ENCODE measurements around the gene DDA1.

DDA1 gene

GRCh38 chr19:17336872-17337674 lies 27.7 kb downstream of the DDA1 start, which contains the start of gene GTPBP3:
Gene GTPBP3, plus strand, starts transcription at chr19:17337553. Its CDS starts 59 bp downstream, at chr19:17337612.
- peaks cover 12% of the 10 kb centered on the region for H3K4me1 ChIP-seq (ENCODE audit: control insufficient read depth, low read depth, low read length)
- H3K27me3 ChIP-seq (ENCODE audit: control insufficient read depth, insufficient read depth, low read length): no peaks in the 10 kb centered on the region
- H3K9ac ChIP-seq (ENCODE audit: low read length): peak within 1 kb of the TSS; percentile 71
- peak within 1 kb of the TSS; percentile 55 for H3K27ac ChIP-seq (ENCODE audit: low read length)
- H3K4me3 ChIP-seq (ENCODE audit: low read length): peak within 1 kb of the TSS; percentile 85
- H3K36me3 ChIP-seq (ENCODE audit: control insufficient read depth, low read depth, low read length): peaks cover 6% of the 10 kb centered on the region
- no peaks in the 10 kb centered on the region for H3K9me3 ChIP-seq (ENCODE audit: control insufficient read depth, low read depth, low read length)

GRCh38 chr19:17337675-17338432 lies 28.5 kb downstream of the DDA1 start:
- Histone ChIP-seq H3K27me3 (ENCODE audit: control insufficient read depth, insufficient read depth, low read length) (no peaks in the 10 kb centered on the region), H3K36me3 (ENCODE audit: control insufficient read depth, low read depth, low read length) (peaks cover 6% of the 10 kb centered on the region), H3K9ac (ENCODE audit: low read length) (peak overlapping the region; percentile 71), H3K27ac (ENCODE audit: low read length) (peak overlapping the region; percentile 55), H3K4me3 (ENCODE audit: low read length) (peak overlapping the region; percentile 85), H3K4me1 (ENCODE audit: control insufficient read depth, low read depth, low read length) (peaks cover 12% of the 10 kb centered on the region), H3K9me3 (ENCODE audit: control insufficient read depth, low read depth, low read length) (no peaks in the 10 kb centered on the region)

- peaks cover 6% of the 10 kb centered on the region for H3K36me3 ChIP-seq (ENCODE audit: control insufficient read depth, low read depth, low read length)
- H3K27me3 ChIP-seq (ENCODE audit: control insufficient read depth, insufficient read depth, low read length): no peaks in the 10 kb centered on the region
- H3K4me1 ChIP-seq (ENCODE audit: control insufficient read depth, low read depth, low read length): peaks cover 12% of the 10 kb centered on the region
- H3K4me3 ChIP-seq (ENCODE audit: low read length): peak overlapping the region; percentile 85
- peak overlapping the region; percentile 71 for H3K9ac ChIP-seq (ENCODE audit: low read length)
- no peak overlapping the region for H3K27ac ChIP-seq (ENCODE audit: low read length)
- H3K9me3 ChIP-seq (ENCODE audit: control insufficient read depth, low read depth, low read length): no peaks in the 10 kb centered on the region
Observed at GRCh38 chr19:17338433-17339078, 29.2 kb downstream of the DDA1 start.

- Histone ChIP-seq H3K27ac (ENCODE audit: low read length) (no peak overlapping the region), H3K9me3 (ENCODE audit: control insufficient read depth, low read depth, low read length) (no peaks in the 10 kb centered on the region), H3K4me1 (ENCODE audit: control insufficient read depth, low read depth, low read length) (peaks cover 9% of the 10 kb centered on the region), H3K27me3 (ENCODE audit: control insufficient read depth, insufficient read depth, low read length) (no peaks in the 10 kb centered on the region), H3K4me3 (ENCODE audit: low read length) (no peak overlapping the region), H3K9ac (ENCODE audit: low read length) (no peak overlapping the region), H3K36me3 (ENCODE audit: control insufficient read depth, low read depth, low read length) (peaks cover 6% of the 10 kb centered on the region)
Observed at GRCh38 chr19:17339088-17339741, 29.9 kb downstream of the DDA1 start.

GRCh38 chr19:17340302-17340870 lies 31.0 kb downstream of the DDA1 start:
- peaks cover 9% of the 10 kb centered on the region for H3K4me1 ChIP-seq (ENCODE audit: control insufficient read depth, low read depth, low read length)
- H3K36me3 ChIP-seq (ENCODE audit: control insufficient read depth, low read depth, low read length): peaks cover 6% of the 10 kb centered on the region
- no peak overlapping the region for H3K9ac ChIP-seq (ENCODE audit: low read length)
- H3K4me3 ChIP-seq (ENCODE audit: low read length): peak overlapping the region; percentile 7
- H3K27ac ChIP-seq (ENCODE audit: low read length): no peak overlapping the region
- no peaks in the 10 kb centered on the region for H3K27me3 ChIP-seq (ENCODE audit: control insufficient read depth, insufficient read depth, low read length)
- H3K9me3 ChIP-seq (ENCODE audit: control insufficient read depth, low read depth, low read length): no peaks in the 10 kb centered on the region

- H3K4me1 ChIP-seq (ENCODE audit: control insufficient read depth, low read depth, low read length): peaks cover 9% of the 10 kb centered on the region
- H3K9ac ChIP-seq (ENCODE audit: low read length): no peak overlapping the region
- H3K27ac ChIP-seq (ENCODE audit: low read length): no peak overlapping the region
- H3K9me3 ChIP-seq (ENCODE audit: control insufficient read depth, low read depth, low read length): no peaks in the 10 kb centered on the region
- peaks cover 6% of the 10 kb centered on the region for H3K36me3 ChIP-seq (ENCODE audit: control insufficient read depth, low read depth, low read length)
- H3K27me3 ChIP-seq (ENCODE audit: control insufficient read depth, insufficient read depth, low read length): no peaks in the 10 kb centered on the region
- H3K4me3 ChIP-seq (ENCODE audit: low read length): peak overlapping the region; percentile 7
Observed at GRCh38 chr19:17340871-17341357, 31.6 kb downstream of the DDA1 start.

- Histone ChIP-seq H3K9me3 (ENCODE audit: control insufficient read depth, low read depth, low read length) (no peaks in the 10 kb centered on the region), H3K4me3 (ENCODE audit: low read length) (no peak overlapping the region), H3K27ac (ENCODE audit: low read length) (no peak overlapping the region), H3K27me3 (ENCODE audit: control insufficient read depth, insufficient read depth, low read length) (no peaks in the 10 kb centered on the region), H3K4me1 (ENCODE audit: control insufficient read depth, low read depth, low read length) (peaks cover 9% of the 10 kb centered on the region), H3K36me3 (ENCODE audit: control insufficient read depth, low read depth, low read length) (peaks cover 6% of the 10 kb centered on the region), H3K9ac (ENCODE audit: low read length) (no peak overlapping the region)
Observed at GRCh38 chr19:17341386-17341785, 32.0 kb downstream of the DDA1 start.

- H3K4me1 ChIP-seq (ENCODE audit: control insufficient read depth, low read depth, low read length): peaks cover 9% of the 10 kb centered on the region
- no peaks in the 10 kb centered on the region for H3K27me3 ChIP-seq (ENCODE audit: control insufficient read depth, insufficient read depth, low read length)
- no peak overlapping the region for H3K9ac ChIP-seq (ENCODE audit: low read length)
- no peak overlapping the region for H3K27ac ChIP-seq (ENCODE audit: low read length)
- H3K9me3 ChIP-seq (ENCODE audit: control insufficient read depth, low read depth, low read length): no peaks in the 10 kb centered on the region
- peaks cover 6% of the 10 kb centered on the region for H3K36me3 ChIP-seq (ENCODE audit: control insufficient read depth, low read depth, low read length)
- no peak overlapping the region for H3K4me3 ChIP-seq (ENCODE audit: low read length)
Observed at GRCh38 chr19:17341845-17342244, 32.5 kb downstream of the DDA1 start.

- H3K4me3 ChIP-seq (ENCODE audit: low read length): no peak overlapping the region
- no peak overlapping the region for H3K9ac ChIP-seq (ENCODE audit: low read length)
- H3K27ac ChIP-seq (ENCODE audit: low read length): no peak overlapping the region
Observed at GRCh38 chr19:17346109-17346671, 36.8 kb downstream of the DDA1 start.

GRCh38 chr19:17347361-17347760 lies 38.0 kb downstream of the DDA1 start:
- Histone ChIP-seq H3K4me3 (ENCODE audit: low read length) (no peak overlapping the region), H3K9me3 (ENCODE audit: control insufficient read depth, low read depth, low read length) (no peaks in the 10 kb centered on the region), H3K27me3 (ENCODE audit: control insufficient read depth, insufficient read depth, low read length) (no peaks in the 10 kb centered on the region), H3K36me3 (ENCODE audit: control insufficient read depth, low read depth, low read length) (no peaks in the 10 kb centered on the region), H3K27ac (ENCODE audit: low read length) (no peak overlapping the region), H3K9ac (ENCODE audit: low read length) (no peak overlapping the region), H3K4me1 (ENCODE audit: control insufficient read depth, low read depth, low read length) (no peaks in the 10 kb centered on the region)

More at GRCh38 chr19:17346109-17346671, 36.8 kb downstream of the DDA1 start:
- H3K9me3 ChIP-seq (ENCODE audit: control insufficient read depth, low read depth, low read length): no peaks in the 10 kb centered on the region
- H3K4me1 ChIP-seq (ENCODE audit: control insufficient read depth, low read depth, low read length): no peaks in the 10 kb centered on the region
- H3K27me3 ChIP-seq (ENCODE audit: control insufficient read depth, insufficient read depth, low read length): no peaks in the 10 kb centered on the region
- peaks cover 5% of the 10 kb centered on the region for H3K36me3 ChIP-seq (ENCODE audit: control insufficient read depth, low read depth, low read length)
